Uterus (tissue), 4 donors: ENCODE data around the gene PPWD1. TPM values are rescaled to one million over a fixed set of nuclear protein-coding genes. Genes with fewer than 3 reads are reported as not detected.

Experiments used
- DNase-seq, 2 donors: peaks; one replicate each; pipeline ENCODE4 v3.0.0-alpha.2; 2019 to 2020
- H3K27ac ChIP-seq, 2 donors: fragments of 200-600 bp; sonication (generic); 1 replicate in 1 of 2; 2 replicates in 1 of 2; pipeline ENCODE4 v1.5.1; 2016 to 2018
- H3K27me3 ChIP-seq, 2 donors: fragments of 200-600 bp; sonication (generic); one replicate each; pipeline ENCODE4 v1.5.1; 2018 to 2019; ENCODE audit warnings: control low read depth in 1 of 2
- H3K36me3 ChIP-seq, 2 donors: fragments of 200-600 bp; sonication (generic); one replicate each; pipeline ENCODE4 v1.5.1; 2019; ENCODE audit warnings: control low read depth in 1 of 2
- H3K4me1 ChIP-seq, 2 donors: fragments of 200-600 bp; sonication (generic); one replicate each; pipeline ENCODE4 v1.5.1; 2018 to 2019; ENCODE audit warnings: control low read depth in 1 of 2
- H3K4me3 ChIP-seq, 2 donors: fragments of 200-600 bp; sonication (generic); 1 replicate in 1 of 2; 2 replicates in 1 of 2; pipeline ENCODE4 v1.5.1; 2018 to 2019; ENCODE audit warnings: mild to moderate bottlenecking in 1 of 2
- H3K9me3 ChIP-seq, 2 donors: fragments of 200-600 bp; sonication (generic); one replicate each; pipeline ENCODE4 v1.5.1; 2019; ENCODE audit warnings: control low read depth in 1 of 2
- POLR2A ChIP-seq, 2 donors: fragments of 450-650 bp; IDR thresholded peaks; one replicate each; pipeline ENCODE4 v1.6.1; 2016; ENCODE audit warnings: antibody characterized with exemption in 2 of 2, mild to moderate bottlenecking in 1 of 2, moderate library complexity in 1 of 2
- intact Hi-C: fragments of 100-400 bp; cut with DNase I; formaldehyde crosslinking; loops from one replicate; pipeline ENCODE4 v1.15.1; 2023; ENCODE audit warnings: low total_unique reads
- total RNA-seq, 4 donors: library from RNA; depleted of rRNA in 3 of 4; stranded (reverse); fragments of >200 nt in 3 of 4; gene quantifications; one replicate each; pipeline versions ENCODE4 v1.1.0 to v1.2.4, GENCODE V29; 2014 to 2023
- TF ChIP-seq, protein P1 (sequence below), 4 experiments: fragments of 200-600 bp in 2 of 4; fragments of 450-650 bp in 2 of 4; sonication (generic) in 2 of 4; IDR thresholded peaks; one replicate each; pipeline ENCODE4 v1.5.1; 2016 to 2019; ENCODE audit warnings: antibody characterized with exemption in 4 of 4, mild to moderate bottlenecking in 2 of 4, moderate library complexity in 1 of 4
- donor health status: DM: yes; HTN: yes; CAD: no.

Gene PPWD1
- total RNA-seq, 4 donors from 2014 or later: 17.9 to 104 (median 68.8) TPM

DNA sequence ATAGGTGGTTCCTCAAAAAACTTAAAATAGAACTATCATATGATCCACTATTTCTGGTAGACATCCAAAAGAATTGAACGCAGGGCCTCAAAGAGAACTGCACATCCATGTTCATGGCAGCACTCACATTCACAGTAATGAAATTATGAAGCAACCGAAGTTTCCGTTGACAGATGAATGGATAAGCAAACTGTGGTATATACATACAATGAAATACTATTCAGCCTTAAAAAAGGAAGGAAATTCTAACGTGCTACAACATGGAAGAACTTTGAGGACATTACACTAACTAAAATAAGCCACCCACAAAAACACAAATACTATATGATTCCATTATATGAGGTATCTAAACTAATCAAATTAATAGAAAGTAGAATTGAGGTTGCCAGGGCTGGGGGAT, 18.6 kb upstream of the PPWD1 start:
- Histone ChIP-seq H3K4me3 (no peak overlapping the region), H3K27ac (no peak overlapping the region), H3K4me1 (no peaks in the 10 kb centered on the region), H3K36me3 (no peaks in the 10 kb centered on the region), H3K9me3 (no peaks in the 10 kb centered on the region), H3K27me3 (no peaks in the 10 kb centered on the region)
- TF ChIP-seq POLR2A (IDR thresholded peaks at IDR 0.05): no peak
- TF ChIP-seq, protein P1, sequence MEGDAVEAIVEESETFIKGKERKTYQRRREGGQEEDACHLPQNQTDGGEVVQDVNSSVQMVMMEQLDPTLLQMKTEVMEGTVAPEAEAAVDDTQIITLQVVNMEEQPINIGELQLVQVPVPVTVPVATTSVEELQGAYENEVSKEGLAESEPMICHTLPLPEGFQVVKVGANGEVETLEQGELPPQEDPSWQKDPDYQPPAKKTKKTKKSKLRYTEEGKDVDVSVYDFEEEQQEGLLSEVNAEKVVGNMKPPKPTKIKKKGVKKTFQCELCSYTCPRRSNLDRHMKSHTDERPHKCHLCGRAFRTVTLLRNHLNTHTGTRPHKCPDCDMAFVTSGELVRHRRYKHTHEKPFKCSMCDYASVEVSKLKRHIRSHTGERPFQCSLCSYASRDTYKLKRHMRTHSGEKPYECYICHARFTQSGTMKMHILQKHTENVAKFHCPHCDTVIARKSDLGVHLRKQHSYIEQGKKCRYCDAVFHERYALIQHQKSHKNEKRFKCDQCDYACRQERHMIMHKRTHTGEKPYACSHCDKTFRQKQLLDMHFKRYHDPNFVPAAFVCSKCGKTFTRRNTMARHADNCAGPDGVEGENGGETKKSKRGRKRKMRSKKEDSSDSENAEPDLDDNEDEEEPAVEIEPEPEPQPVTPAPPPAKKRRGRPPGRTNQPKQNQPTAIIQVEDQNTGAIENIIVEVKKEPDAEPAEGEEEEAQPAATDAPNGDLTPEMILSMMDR (IDR thresholded peaks at IDR 0.05): no peak
- no peak for DNase-seq
- intact Hi-C loops: no loop called here

DNA sequence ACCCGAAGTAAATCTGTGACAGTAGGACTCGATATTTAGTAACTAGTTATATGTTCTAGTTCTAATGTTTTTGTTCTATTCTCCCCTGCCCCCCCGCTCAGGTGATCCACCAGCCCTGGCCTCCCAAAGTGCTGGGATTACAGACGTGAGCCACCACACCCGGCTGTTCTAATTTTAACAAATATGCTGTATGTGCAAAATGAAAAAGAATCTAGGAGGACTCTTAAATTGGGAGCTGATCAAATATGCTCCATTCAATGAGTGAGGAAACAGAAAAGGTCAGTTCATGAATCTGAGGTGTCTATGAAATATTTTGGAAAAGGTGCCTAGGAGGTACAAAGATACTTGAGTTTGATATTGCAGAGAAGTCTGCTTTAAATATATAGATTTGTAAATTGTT, 17.0 kb upstream of the PPWD1 start:
- Histone ChIP-seq H3K4me1 (no peaks in the 10 kb centered on the region), H3K4me3 (no peak overlapping the region), H3K9me3 (no peaks in the 10 kb centered on the region), H3K27me3 (no peaks in the 10 kb centered on the region), H3K36me3 (no peaks in the 10 kb centered on the region), H3K27ac (no peak overlapping the region)
- TF ChIP-seq, protein P1 (IDR thresholded peaks at IDR 0.05): no peak
- no peak for TF ChIP-seq POLR2A (IDR thresholded peaks at IDR 0.05)
- DNase-seq: no peak
- intact Hi-C loops: no loop called here

DNA sequence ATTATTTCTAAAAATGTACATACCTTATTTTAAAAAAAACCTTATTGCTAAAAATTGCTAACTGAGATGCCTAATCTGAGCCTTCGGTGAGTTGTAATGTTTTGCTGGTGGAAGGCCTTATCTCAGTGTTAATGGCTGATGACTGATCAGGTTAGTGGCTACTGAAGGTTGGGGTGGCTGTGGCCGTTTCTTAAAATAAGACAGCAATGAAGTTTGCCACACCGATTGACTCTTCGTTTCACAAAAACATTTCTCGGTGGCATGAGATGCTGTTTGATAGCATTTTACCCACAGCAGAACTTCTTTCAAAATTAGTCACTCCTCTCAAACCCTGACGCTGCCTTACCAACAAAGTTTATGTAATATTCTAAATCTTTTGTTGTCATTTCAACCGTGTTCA, 14.8 kb upstream of the PPWD1 start:
- intact Hi-C loops: no loop called here
- no peaks in the 10 kb centered on the region for H3K4me1 ChIP-seq
- H3K4me3 ChIP-seq: no peak overlapping the region
- DNase-seq: no peak
- no peak overlapping the region for H3K27ac ChIP-seq
- no peaks in the 10 kb centered on the region for H3K36me3 ChIP-seq
- H3K9me3 ChIP-seq: no peaks in the 10 kb centered on the region
- TF ChIP-seq, protein P1 (IDR thresholded peaks at IDR 0.05): no peak
- no peak for TF ChIP-seq POLR2A (IDR thresholded peaks at IDR 0.05)
- H3K27me3 ChIP-seq: no peaks in the 10 kb centered on the region

DNA sequence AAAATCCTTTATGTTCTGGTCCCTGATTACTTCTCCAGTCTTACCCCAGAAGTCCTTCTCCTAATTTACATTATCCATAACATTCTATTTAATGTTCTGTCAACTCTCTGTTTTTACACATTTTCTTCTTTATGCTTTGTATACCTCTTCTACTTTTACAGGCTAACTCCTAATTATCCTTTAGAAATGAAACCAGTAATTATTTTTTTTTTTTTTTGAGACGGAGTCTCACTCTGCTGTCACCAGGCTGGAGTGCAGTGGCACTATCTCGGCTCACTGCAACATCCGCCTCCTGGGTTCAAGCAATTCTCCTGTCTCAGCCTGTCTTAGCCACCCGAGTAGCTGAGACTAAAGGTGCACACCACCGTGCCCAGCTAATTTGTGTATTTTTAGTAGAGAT, 9.2 kb upstream of the PPWD1 start:
- no peaks in the 10 kb centered on the region for H3K36me3 ChIP-seq

DNA sequence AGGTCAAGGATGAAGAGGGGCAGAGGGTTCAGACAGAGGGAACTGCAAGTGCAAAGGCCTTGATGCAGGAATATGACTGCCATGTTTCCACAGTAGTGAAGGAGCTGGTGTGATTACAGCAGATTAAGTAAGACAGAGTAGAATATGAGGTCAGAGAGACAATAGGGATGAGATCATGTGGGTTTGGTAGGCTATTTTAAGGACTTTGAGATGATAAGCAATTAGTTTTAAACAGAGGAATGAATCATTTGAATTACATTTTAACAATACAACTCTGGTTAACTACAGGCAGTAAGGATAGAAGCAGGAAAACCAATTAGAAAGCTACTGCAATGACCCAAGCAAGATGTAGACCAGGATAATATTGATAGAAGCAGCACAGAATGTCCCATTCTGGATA, 7.8 kb upstream of the PPWD1 start:
- no peak overlapping the region for H3K27ac ChIP-seq
- no peaks in the 10 kb centered on the region for H3K9me3 ChIP-seq
- intact Hi-C loops: no loop called here
- no peak for TF ChIP-seq POLR2A (IDR thresholded peaks at IDR 0.05)
- TF ChIP-seq, protein P1 (IDR thresholded peaks at IDR 0.05): no peak
- H3K27me3 ChIP-seq: no peaks in the 10 kb centered on the region
- DNase-seq: no peak
- H3K36me3 ChIP-seq: no peaks in the 10 kb centered on the region
- H3K4me1 ChIP-seq: no peaks in the 10 kb centered on the region
- H3K4me3 ChIP-seq: no peak overlapping the region

More for the DNA sequence above, 9.2 kb upstream of the PPWD1 start:
- Histone ChIP-seq H3K9me3 (no peaks in the 10 kb centered on the region), H3K27me3 (no peaks in the 10 kb centered on the region), H3K4me3 (no peak overlapping the region), H3K4me1 (no peaks in the 10 kb centered on the region), H3K27ac (no peak overlapping the region)
- TF ChIP-seq POLR2A (IDR thresholded peaks at IDR 0.05): no peak
- TF ChIP-seq, protein P1 (IDR thresholded peaks at IDR 0.05): no peak
- intact Hi-C loops: no loop called here
- no peak for DNase-seq
